ENCODE results near the gene ACAP1. TPM values are rescaled to one million over a fixed set of nuclear protein-coding genes. Genes with fewer than 3 reads are reported as not detected.

ACAP1 gene
- total RNA-seq, 4 donors from 2014 or later = 0.70 to 12.4 (median 4.5) TPM

- H3K36me3 ChIP-seq = no peaks in the 10 kb centered on the region
Observed at GRCh38 chr17:7355573-7355972, 19.2 kb downstream of the ACAP1 start.

GRCh38 chr17:7356072-7356549 is 19.8 kb downstream of the ACAP1 start:
- peak overlapping the region; percentile 57 for H3K27ac ChIP-seq
- 5% methylated on average over 7 of the region's 12 CpGs for WGBS
- no peaks in the 10 kb centered on the region for H3K9me3 ChIP-seq
- H3K4me1 ChIP-seq = peaks cover 44% of the 10 kb centered on the region
- no peaks in the 10 kb centered on the region for H3K36me3 ChIP-seq
- H3K4me3 ChIP-seq = no peak overlapping the region
- no peak for TF ChIP-seq POLR2A (IDR thresholded peaks at IDR 0.05)
- no peak for TF ChIP-seq EP300 (IDR thresholded peaks at IDR 0.05)
- TF ChIP-seq, protein P1, sequence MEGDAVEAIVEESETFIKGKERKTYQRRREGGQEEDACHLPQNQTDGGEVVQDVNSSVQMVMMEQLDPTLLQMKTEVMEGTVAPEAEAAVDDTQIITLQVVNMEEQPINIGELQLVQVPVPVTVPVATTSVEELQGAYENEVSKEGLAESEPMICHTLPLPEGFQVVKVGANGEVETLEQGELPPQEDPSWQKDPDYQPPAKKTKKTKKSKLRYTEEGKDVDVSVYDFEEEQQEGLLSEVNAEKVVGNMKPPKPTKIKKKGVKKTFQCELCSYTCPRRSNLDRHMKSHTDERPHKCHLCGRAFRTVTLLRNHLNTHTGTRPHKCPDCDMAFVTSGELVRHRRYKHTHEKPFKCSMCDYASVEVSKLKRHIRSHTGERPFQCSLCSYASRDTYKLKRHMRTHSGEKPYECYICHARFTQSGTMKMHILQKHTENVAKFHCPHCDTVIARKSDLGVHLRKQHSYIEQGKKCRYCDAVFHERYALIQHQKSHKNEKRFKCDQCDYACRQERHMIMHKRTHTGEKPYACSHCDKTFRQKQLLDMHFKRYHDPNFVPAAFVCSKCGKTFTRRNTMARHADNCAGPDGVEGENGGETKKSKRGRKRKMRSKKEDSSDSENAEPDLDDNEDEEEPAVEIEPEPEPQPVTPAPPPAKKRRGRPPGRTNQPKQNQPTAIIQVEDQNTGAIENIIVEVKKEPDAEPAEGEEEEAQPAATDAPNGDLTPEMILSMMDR (IDR thresholded peaks at IDR 0.05) = peak; percentile 61 to 90
- peak; percentile 89 to 90 for DNase-seq (ENCODE audit: low spot score in 2 of 2)
- H3K27me3 ChIP-seq = no peaks in the 10 kb centered on the region

More at GRCh38 chr17:7355573-7355972, 19.2 kb downstream of the ACAP1 start:
- no peaks in the 10 kb centered on the region for H3K27me3 ChIP-seq
- no peaks in the 10 kb centered on the region for H3K9me3 ChIP-seq
- no peak for DNase-seq (ENCODE audit: low spot score in 2 of 2)
- no peak overlapping the region for H3K4me3 ChIP-seq
- peak overlapping the region; percentile 34 for H3K27ac ChIP-seq
- 76% methylated on average over 8 of the region's 8 CpGs for WGBS
- peaks cover 49% of the 10 kb centered on the region for H3K4me1 ChIP-seq
- TF ChIP-seq, protein P1 (IDR thresholded peaks at IDR 0.05) = no peak
- TF ChIP-seq POLR2A (IDR thresholded peaks at IDR 0.05) = no peak
- TF ChIP-seq POLR2AphosphoS5 (IDR thresholded peaks at IDR 0.05) = no peak
- TF ChIP-seq EP300 (IDR thresholded peaks at IDR 0.05) = no peak

DNA sequence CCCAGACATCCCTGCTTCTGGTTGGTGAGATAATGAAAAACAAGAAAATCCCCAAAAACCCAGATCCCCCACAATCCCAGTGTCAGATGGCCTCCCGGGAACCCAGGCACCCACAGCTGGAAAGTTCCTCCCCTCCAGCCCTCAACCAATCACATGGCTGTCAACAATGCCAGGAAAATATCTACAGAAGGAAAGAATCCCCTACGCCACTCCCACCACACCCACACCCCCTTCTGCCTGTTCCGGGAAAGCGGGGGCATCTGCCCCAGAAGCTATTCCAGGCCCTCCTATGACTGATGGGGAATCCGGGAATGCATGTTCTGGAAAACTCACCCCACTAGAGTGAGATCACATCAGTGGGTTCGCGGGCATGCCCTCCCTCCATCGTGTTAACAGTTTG is 20.4 kb downstream of the ACAP1 start:
- Histone ChIP-seq H3K4me3 (no peak overlapping the region), H3K27me3 (no peaks in the 10 kb centered on the region), H3K9me3 (no peaks in the 10 kb centered on the region), H3K4me1 (peaks cover 44% of the 10 kb centered on the region), H3K27ac (peak overlapping the region; percentile 57), H3K36me3 (no peaks in the 10 kb centered on the region)
- DNase-seq (ENCODE audit: low spot score in 2 of 2) = no peak
- 18% methylated on average over 2 of the region's 8 CpGs for WGBS
- TF ChIP-seq, protein P1 (IDR thresholded peaks at IDR 0.05) = no peak
- no peak for TF ChIP-seq POLR2AphosphoS5 (IDR thresholded peaks at IDR 0.05)

DNA sequence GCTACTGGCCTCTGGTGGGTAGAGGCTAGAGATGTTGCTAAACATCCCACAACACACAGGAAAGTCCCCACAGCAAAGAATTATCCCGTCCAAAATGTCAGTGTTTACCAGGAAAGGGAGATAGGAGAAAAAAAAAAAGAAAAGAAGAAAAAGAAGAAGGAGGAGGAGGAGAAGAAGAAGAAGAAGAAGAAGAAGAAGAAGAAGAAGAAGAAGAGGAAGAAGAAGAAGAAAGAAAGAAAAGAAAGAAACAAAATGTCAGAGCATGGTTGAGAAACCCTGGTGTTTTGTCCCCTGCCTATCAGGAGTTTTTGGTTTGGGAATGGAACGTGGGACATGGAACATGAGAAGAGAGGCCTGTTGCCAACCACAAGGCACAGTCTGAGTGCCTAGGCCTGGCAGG is 21.1 kb downstream of the ACAP1 start:
- no peak overlapping the region for H3K4me3 ChIP-seq
- TF ChIP-seq, protein P1 (IDR thresholded peaks at IDR 0.05) = no peak
- no peak for TF ChIP-seq EP300 (IDR thresholded peaks at IDR 0.05)
- no peaks in the 10 kb centered on the region for H3K9me3 ChIP-seq
- H3K27me3 ChIP-seq = no peaks in the 10 kb centered on the region
- peaks cover 41% of the 10 kb centered on the region for H3K4me1 ChIP-seq
- 51% methylated on average over 2 of the region's 2 CpGs for WGBS
- no peaks in the 10 kb centered on the region for H3K36me3 ChIP-seq
- no peak for DNase-seq (ENCODE audit: low spot score in 2 of 2)
- H3K27ac ChIP-seq = peak overlapping the region; percentile 40

- no peak overlapping the region for H3K4me3 ChIP-seq
- H3K4me1 ChIP-seq = no peaks in the 10 kb centered on the region
- 59% methylated on average over 3 of the region's 3 CpGs for WGBS
- no peaks in the 10 kb centered on the region for H3K27me3 ChIP-seq
- H3K27ac ChIP-seq = no peak overlapping the region
- DNase-seq (ENCODE audit: low spot score in 2 of 2) = no peak
- H3K9me3 ChIP-seq = no peaks in the 10 kb centered on the region
- TF ChIP-seq POLR2A (IDR thresholded peaks at IDR 0.05) = no peak
- TF ChIP-seq POLR2AphosphoS5 (IDR thresholded peaks at IDR 0.05) = no peak
- TF ChIP-seq, protein P1 (IDR thresholded peaks at IDR 0.05) = no peak
- TF ChIP-seq EP300 (IDR thresholded peaks at IDR 0.05) = no peak
- no peaks in the 10 kb centered on the region for H3K36me3 ChIP-seq
Observed at GRCh38 chr17:7361906-7362305, 25.6 kb downstream of the ACAP1 start.
